GM12878 (cell line): ENCODE data around the gene PTCD2. TPM values are rescaled to one million over a fixed set of nuclear protein-coding genes. Genes with fewer than 3 reads are reported as not detected.

ENCODE experiments used
- ATAC-seq: fragments of 200-7000 bp; cut with Tn5 transposase; 3 replicates; pipeline ENCODE4 v1.9.1; 2020; ENCODE audit warnings: mild to moderate bottlenecking, moderate library complexity
- BruUV-seq: library from RNA; stranded (reverse); fragments of 400-500 nt; replicated peaks from 2 replicates; lab custom pipeline; 2021; lab: Mats Ljungman, UMichigan
- CTCF ChIA-PET: fragments of 300-600 bp; sonication (Branson Sonifier 250); formaldehyde crosslinking; extraction: SDS; loops from one replicate; lab custom pipeline; 2021; ENCODE audit warnings: inconsistent platforms; lab: Yijun Ruan, JAX
- POLR2A ChIA-PET: fragments of 350-600 bp; formaldehyde crosslinking; extraction: SDS; loops from one replicate; lab custom pipeline; 2021; ENCODE audit warnings: inconsistent platforms; lab: Charles Lee
- RAD21 ChIA-PET: fragments of 300-600 bp; sonication (Branson Sonifier 250); formaldehyde crosslinking; loops from one replicate; lab custom pipeline; 2023; ENCODE audit warnings: antibody characterized with exemption; ENCODE audit not compliant: unreplicated experiment; lab: Charles Lee
- SMC1A ChIA-PET: fragments of 300-600 bp; sonication (Branson Sonifier 250); formaldehyde crosslinking; loops from one replicate; lab custom pipeline; 2023; ENCODE audit not compliant: unreplicated experiment, uncharacterized antibody; lab: Charles Lee
- DNase-seq: peaks from one replicate; pipeline ENCODE4 v3.0.0-alpha.2; 2011; ENCODE audit warnings: low read depth, low spot score
- FAIRE-seq: peaks from 3 replicates; lab custom pipeline; 2011; peaks lifted over from hg19 to GRCh38; lab: Jason Lieb, UNC
- H2AFZ ChIP-seq: 2 replicates; pipeline ENCODE4 v1.6.0; 2011; ENCODE audit warnings: low read depth, low read length, control low read depth; ENCODE audit not compliant: control insufficient read depth
- H3K27ac ChIP-seq: 2 replicates; pipeline ENCODE4 v1.5.1; 2011; ENCODE audit warnings: control low read depth; ENCODE audit not compliant: control insufficient read depth, insufficient read depth
- H3K27me3 ChIP-seq, 2 experiments: replicated peaks in 1 of 2; 2 replicates each; pipeline versions ENCODE4 v1.6.0 to v1.6.1; 2011; ENCODE audit warnings: low read length in 1 of 2; ENCODE audit not compliant: control insufficient read depth in 2 of 2, insufficient read depth in 2 of 2
- H3K36me3 ChIP-seq, 2 experiments: 2 replicates each; pipeline ENCODE4 v1.5.1; 2011; ENCODE audit warnings: low read length in 1 of 2; ENCODE audit not compliant: control insufficient read depth in 2 of 2, insufficient read depth in 2 of 2
- H3K4me1 ChIP-seq: 2 replicates; pipeline ENCODE4 v1.6.1; 2011; ENCODE audit warnings: mild to moderate bottlenecking, low read length, moderate library complexity, mixed read lengths; ENCODE audit not compliant: control insufficient read depth, insufficient read depth
- H3K4me2 ChIP-seq: 2 replicates; pipeline ENCODE4 v1.6.0; 2011; ENCODE audit warnings: control low read depth; ENCODE audit not compliant: control insufficient read depth, insufficient read depth
- H3K4me3 ChIP-seq: fragments of 200-600 bp; sonication (generic); 2 replicates; pipeline ENCODE4 v1.5.1; 2016
- H3K79me2 ChIP-seq: 2 replicates; pipeline ENCODE4 v1.6.0; 2011; ENCODE audit warnings: low read length; ENCODE audit not compliant: control insufficient read depth, insufficient read depth
- H3K9ac ChIP-seq: 2 replicates; pipeline ENCODE4 v1.8.0; 2011; ENCODE audit warnings: low read length, control low read depth, mixed read lengths; ENCODE audit not compliant: control insufficient read depth, insufficient read depth
- H3K9me3 ChIP-seq: replicated peaks from 3 replicates; pipeline ENCODE4 v1.5.1; 2011; ENCODE audit warnings: mild to moderate bottlenecking, low read length; ENCODE audit not compliant: control insufficient read depth, insufficient read depth
- H4K20me1 ChIP-seq: 2 replicates; pipeline ENCODE4 v1.6.0; 2011; ENCODE audit not compliant: control insufficient read depth, insufficient read depth
- BACH1 ChIP-seq: fragments of 450-650 bp; IDR thresholded peaks from 2 replicates; pipeline ENCODE4 v1.6.1; 2017; ENCODE audit warnings: mild to moderate bottlenecking, borderline replicate concordance
- E2F4 ChIP-seq: IDR thresholded peaks from 2 replicates; pipeline ENCODE4 v1.6.1; 2012; ENCODE audit warnings: low read depth, low read length, improper control_type of control experiment
- E2F8 ChIP-seq: fragments of 450-650 bp; IDR thresholded peaks from 2 replicates; pipeline ENCODE4 v1.6.1; 2018; ENCODE audit warnings: mild to moderate bottlenecking, low read depth, moderate library complexity; ENCODE audit not compliant: partially characterized antibody
- HDAC6 ChIP-seq: fragments of 200-600 bp; sonication (generic); IDR thresholded peaks from one replicate; pipeline ENCODE4 v1.8.0; 2017; ENCODE audit warnings: antibody characterized with exemption; ENCODE audit not compliant: unreplicated experiment
- HDGF ChIP-seq: fragments of 450-650 bp; IDR thresholded peaks from 2 replicates; pipeline ENCODE4 v1.6.1; 2016; ENCODE audit warnings: antibody characterized with exemption
- IRF5 ChIP-seq: fragments of 450-650 bp; IDR thresholded peaks from 2 replicates; pipeline ENCODE4 v1.6.1; 2017; ENCODE audit warnings: borderline replicate concordance
- MEF2A ChIP-seq: IDR thresholded peaks from 2 replicates; pipeline ENCODE4 v1.6.1; 2011; ENCODE audit warnings: low read depth, mild to moderate bottlenecking, low read length, moderate library complexity; ENCODE audit not compliant: insufficient read depth
- PML ChIP-seq: IDR thresholded peaks from 2 replicates; pipeline ENCODE4 v1.6.1; 2012; ENCODE audit warnings: low read length, inconsistent platforms
- ZNF217 ChIP-seq: fragments of 450-650 bp; IDR thresholded peaks from 2 replicates; pipeline ENCODE4 v1.6.1; 2017; ENCODE audit warnings: antibody characterized with exemption, mild to moderate bottlenecking
- WGBS: methylation state at CpG from one replicate; pipeline ENCODE4 v1.1.6; 2016; ENCODE audit warnings: low lambda C conversion rate; ENCODE audit not compliant: insufficient replicate concordance, insufficient coverage; ENCODE audit errors: missing lambda C conversion rate; 5-methylcytosine and 5-hydroxymethylcytosine counted together
- in situ Hi-C: fragments of 300-500 bp; cut with MboI; formaldehyde crosslinking; loops from 9 replicates; pipeline ENCODE4 v1.14.3; 2018; ENCODE audit warnings: mixed read lengths
- intact Hi-C: fragments of 100-400 bp; cut with micrococcal nuclease; formaldehyde crosslinking; loops from one replicate; pipeline ENCODE4 v1.14.2; 2022; ENCODE audit not compliant: unreplicated experiment
- polyA plus RNA-seq, 11 experiments: library from polyadenylated mRNA; depleted of rRNA in 4 of 11; unstranded in 6 of 11; stranded (reverse) in 5 of 11; fragments of >200 nt; fragmentation: Nextera tagmentation in 4 of 11; fragmentation: Illumina TruSeq in 1 of 11; extraction: Ambion mirVana in 4 of 11; extraction: Trizol in 1 of 11; gene quantifications; 1 replicate in 1 of 11; 2 replicates in 10 of 11; pipeline versions ENCODE4 v1.2.1 to v1.2.3, GENCODE V29; 2011 to 2016; ENCODE audit warnings: inconsistent platforms in 2 of 11, missing spikeins in 2 of 11, low read depth in 1 of 11
- total RNA-seq, 4 experiments: library from RNA; depleted of rRNA in 3 of 4; stranded (reverse); fragments of >200 nt in 3 of 4; fragmentation: Illumina TruSeq in 1 of 4; extraction: Trizol in 1 of 4; gene quantifications; 2 replicates each; pipeline versions ENCODE4 v1.2.1 to v1.2.3, GENCODE V29; 2013 to 2021
- TF ChIP-seq, protein P1 (sequence below): fragments of 450-650 bp; IDR thresholded peaks from 2 replicates; pipeline ENCODE4 v1.6.1; 2016; ENCODE audit warnings: mild to moderate bottlenecking

The PTCD2 gene
- total and polyA plus RNA-seq, 10 of the 15 experiments (the other 5 are each of a cell fraction or from before 2014, with no cell fraction given), result 8.7 to 15.0 (median 11.9) TPM

DNA sequence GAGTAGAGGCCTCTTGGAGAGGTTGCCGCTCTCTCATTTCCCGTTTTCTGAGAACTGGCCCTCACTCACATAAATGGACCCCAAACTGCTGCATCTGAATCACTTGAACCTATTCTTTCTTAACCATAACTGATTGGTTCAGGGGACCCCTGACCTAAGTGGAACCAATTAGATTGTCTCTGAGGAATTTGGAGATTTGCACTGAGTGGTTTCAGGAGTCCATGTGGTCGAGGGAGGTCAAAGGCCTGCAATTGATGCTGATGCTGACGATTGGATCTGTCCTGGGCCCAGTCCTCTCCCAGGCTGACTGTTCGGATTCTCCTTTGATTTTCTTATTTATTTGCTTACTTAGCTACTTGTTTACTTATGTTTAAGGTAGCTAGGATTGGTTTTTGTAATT is 88.0 kb downstream of the PTCD2 start (continued):
- no peak for TF ChIP-seq E2F4
- TF ChIP-seq, all 136 proteins: peak for 0

GRCh38 chr5:72408603-72409002 is 88.4 kb downstream of the PTCD2 start:
- BruUV-seq, result no TSS peak
- no peaks in the 10 kb centered on the region for H3K79me2 ChIP-seq
- no peak overlapping the region for H3K27ac ChIP-seq
- SMC1A ChIA-PET, result interaction anchor here (0.6 to 1.6 kb wide), 6 partner anchors 13 to 115 kb away, joined by 3 to 4 read pairs (median 3); no protein-coding TSS in a partner anchor
- POLR2A ChIA-PET, result no interaction called here
- H2AFZ ChIP-seq, result no peak overlapping the region
- RAD21 ChIA-PET, result interaction anchor here (1.4 to 2.5 kb wide), 2 partner anchors 32 to 115 kb away, joined by 7 read pairs; no protein-coding TSS in a partner anchor
- no peak overlapping the region for H3K4me3 ChIP-seq
- no peaks in the 10 kb centered on the region for H4K20me1 ChIP-seq
- 28% methylated on average over 4 of the region's 4 CpGs for WGBS
- ATAC-seq (no peak), FAIRE-seq (no peak), DNase-seq (no peak)
- H3K4me2 ChIP-seq, result no peak overlapping the region
- H3K9me3 ChIP-seq, result peaks cover 3% of the 10 kb centered on the region; the same call in 2 of the 3 replicates
- intact Hi-C loops, result no loop called here
- H3K9ac ChIP-seq, result no peak overlapping the region
- H3K36me3 ChIP-seq, result no peaks in the 10 kb centered on the region
- CTCF ChIA-PET, result interaction anchor here (0.7 to 22.6 kb wide), 4 partner anchors 13 to 129 kb away, joined by 3 to 323 read pairs (median 4); no protein-coding TSS in a partner anchor
- H3K4me1 ChIP-seq, result peaks cover 8% of the 10 kb centered on the region; the same call in 1 of the 2 replicates
- in situ Hi-C loops, result no loop called here
- H3K27me3 ChIP-seq, result no peaks in the 10 kb centered on the region
- no peak for TF ChIP-seq MEF2A
- no peak for TF ChIP-seq HDGF
- TF ChIP-seq E2F8, result no peak
- TF ChIP-seq HDAC6, result no peak
- TF ChIP-seq E2F4, result no peak
- no peak for TF ChIP-seq ZNF217
- TF ChIP-seq IRF5, result no peak
- no peak for TF ChIP-seq BACH1
- no peak for TF ChIP-seq PML
- TF ChIP-seq, protein P1, sequence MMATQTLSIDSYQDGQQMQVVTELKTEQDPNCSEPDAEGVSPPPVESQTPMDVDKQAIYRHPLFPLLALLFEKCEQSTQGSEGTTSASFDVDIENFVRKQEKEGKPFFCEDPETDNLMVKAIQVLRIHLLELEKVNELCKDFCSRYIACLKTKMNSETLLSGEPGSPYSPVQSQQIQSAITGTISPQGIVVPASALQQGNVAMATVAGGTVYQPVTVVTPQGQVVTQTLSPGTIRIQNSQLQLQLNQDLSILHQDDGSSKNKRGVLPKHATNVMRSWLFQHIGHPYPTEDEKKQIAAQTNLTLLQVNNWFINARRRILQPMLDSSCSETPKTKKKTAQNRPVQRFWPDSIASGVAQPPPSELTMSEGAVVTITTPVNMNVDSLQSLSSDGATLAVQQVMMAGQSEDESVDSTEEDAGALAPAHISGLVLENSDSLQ, result no peak; the same call in 1 of the 2 replicates
